Hepatic stellate cell (primary cell): ENCODE data around the gene FAM3C.

Experiments used
- DNase-seq: peaks from one replicate; pipeline ENCODE4 v3.0.0; 2011; ENCODE audit warnings: low spot score

Gene FAM3C

GRCh38 chr7:121410829-121411596, 14.9 kb upstream of the FAM3C start:
- no peak for DNase-seq

DNA sequence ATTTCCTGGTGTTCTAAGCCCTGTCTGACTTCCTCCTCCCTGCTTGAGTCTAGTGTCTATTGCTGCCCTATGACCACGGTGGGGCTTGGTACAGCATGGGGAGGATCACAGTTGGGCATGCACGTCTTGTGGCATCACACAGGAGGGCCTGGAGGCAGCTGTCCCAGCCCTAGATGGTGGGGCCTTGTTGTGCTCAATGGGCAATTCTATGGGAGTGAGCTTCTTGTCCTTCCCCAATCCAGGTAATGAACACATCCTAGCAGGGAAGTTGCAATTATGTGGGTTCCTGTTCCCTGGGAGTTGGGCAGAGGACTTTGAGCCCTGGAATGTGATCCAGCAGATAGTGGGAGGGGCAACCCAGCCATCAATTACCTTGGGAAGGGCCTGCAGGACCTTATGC, 10.8 kb upstream of the FAM3C start:
- no peak for DNase-seq

DNA sequence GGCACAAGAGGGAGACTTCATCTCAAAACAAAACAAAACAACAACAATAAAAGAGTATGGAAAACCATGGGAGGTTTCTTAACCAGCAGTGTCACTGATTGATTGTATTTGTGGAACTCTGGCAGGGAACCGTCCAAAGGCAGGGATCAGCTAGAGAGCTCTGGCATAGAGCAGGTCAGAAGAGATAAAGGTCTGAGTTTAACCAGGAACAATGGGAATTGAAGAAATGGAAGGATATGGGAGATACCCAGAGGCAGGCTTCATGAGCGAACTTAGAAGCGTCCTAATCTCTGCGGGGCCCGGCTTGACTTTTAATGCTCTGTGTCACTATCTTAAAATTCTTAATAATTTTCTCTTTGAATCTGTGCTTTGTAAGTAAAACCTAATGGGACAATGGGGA, 10.4 kb upstream of the FAM3C start:
- no peak for DNase-seq

GRCh38 chr7:121404348-121404747, 8.2 kb upstream of the FAM3C start:
- no peak for DNase-seq

DNA sequence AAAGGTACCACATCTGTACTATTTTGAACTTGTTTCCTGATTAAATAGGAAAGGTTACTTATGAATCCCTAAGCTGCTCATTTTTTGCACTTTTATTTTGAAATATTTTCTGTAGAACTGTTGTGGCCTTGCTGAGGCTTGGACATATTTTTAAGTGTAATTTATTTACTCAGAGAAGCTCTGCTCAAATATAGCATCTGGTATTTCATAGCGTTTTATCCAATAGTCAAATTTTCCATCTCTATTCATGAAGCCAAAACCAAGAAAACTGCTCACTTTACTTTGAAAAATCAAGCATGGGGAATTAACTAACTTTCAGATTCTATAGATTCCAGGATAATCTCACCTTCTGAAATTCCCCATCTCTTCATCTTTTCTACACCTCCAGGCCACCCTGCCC, 6.6 kb upstream of the FAM3C start:
- no peak for DNase-seq

DNA sequence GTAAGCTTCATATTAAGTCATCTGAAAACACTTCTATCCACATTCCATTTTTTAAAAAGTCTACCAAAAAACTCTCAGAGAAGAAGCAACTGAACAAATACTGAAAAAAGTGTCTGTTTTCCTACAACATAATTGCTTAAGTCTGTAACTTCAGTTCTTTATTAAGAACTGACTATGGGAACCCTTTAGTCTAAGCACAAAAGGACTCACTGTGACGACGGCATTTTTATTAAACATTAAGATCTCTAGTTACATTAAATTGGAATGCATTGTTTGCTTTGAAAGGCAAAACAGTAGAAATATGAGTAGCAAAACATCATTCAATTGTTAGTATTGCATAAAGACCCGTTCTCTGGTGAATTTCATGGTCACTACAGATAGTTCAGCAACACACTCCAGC, 5.8 kb upstream of the FAM3C start:
- no peak for DNase-seq

DNA sequence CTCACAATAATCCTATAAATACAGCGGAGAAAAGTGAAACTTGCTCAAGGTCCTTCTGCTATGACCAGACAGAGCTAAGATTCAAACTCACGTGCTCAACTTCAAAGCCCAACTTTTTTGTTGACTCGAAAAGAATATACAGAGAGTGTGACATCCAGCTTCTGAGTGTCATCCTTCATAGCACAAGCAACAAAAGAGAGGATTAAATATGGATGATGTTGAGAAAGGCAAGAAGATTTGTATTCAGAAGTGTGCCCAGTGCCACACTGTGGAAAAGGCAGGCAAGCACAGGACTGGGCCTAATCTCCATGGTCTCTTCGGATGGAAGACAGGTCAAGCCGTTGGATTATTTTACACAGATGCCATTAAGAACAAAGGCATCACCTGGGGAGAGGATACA, 2.1 kb upstream of the FAM3C start:
- DNase-seq, result no peak

DNA sequence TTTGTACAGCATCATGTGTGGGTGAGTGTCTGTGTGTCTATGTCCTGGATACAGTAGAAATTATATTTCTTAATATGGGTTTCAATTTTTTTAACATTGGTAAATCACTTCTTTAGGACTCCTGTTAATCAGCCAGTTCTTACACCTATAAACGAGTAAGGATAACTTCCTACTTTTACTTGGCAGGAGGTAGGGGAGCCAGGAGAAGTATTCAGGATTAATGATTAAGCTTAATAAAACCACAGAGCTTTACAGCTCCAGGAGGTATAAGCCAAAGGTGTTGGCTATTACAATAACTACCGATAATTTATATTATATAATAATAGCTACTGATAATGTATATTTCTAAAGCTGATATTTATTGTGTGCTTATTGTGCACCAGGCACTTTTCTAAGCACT, 1.7 kb upstream of the FAM3C start:
- no peak for DNase-seq

GRCh38 chr7:121397361-121397760, 1.3 kb upstream of the FAM3C start:
- no peak for DNase-seq

DNA sequence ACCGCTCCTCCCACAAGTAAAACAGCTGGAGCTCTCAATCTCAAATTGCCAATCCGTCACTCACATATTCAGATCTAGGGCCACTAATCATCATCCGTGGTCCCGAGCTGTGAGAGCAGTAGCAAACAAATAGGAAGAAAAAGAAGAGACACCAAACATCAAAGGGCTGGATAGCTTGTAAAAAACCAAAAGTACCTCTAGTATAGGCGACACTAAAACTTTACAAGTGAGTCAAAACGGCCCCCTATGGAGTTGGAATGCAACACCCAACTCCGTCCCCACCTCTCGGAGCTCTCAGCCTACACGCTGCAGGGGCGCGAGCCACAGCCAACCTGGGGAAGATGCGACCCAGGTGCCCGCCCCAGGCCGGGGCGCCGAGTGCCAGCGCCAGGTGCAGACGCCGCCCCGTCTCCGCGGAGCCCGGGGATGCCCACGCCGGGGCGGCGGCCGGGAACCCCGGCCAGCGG, 581 bp downstream of the FAM3C start:
- peak; percentile 9 for DNase-seq

DNA sequence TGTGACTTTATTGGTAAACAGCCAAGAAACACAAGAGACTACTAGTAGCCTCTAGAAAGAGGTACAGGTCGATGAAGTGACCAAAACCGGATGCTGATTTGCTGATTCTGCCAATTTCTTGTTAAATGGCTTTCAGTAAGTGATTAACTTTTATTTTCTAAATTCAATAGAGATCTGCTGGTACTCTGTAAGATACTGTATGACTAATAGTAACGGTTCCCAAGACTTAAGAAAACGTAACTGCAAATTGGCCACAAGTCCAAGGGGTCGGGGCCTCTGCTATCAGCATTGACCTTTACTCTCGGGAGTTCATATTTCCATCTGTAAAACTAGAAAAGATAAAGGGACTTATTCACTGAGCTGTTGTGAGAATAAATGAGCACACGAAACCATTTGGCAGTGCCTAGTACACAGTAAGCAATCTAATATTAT, 1.4 kb downstream of the FAM3C start:
- DNase-seq, result no peak

DNA sequence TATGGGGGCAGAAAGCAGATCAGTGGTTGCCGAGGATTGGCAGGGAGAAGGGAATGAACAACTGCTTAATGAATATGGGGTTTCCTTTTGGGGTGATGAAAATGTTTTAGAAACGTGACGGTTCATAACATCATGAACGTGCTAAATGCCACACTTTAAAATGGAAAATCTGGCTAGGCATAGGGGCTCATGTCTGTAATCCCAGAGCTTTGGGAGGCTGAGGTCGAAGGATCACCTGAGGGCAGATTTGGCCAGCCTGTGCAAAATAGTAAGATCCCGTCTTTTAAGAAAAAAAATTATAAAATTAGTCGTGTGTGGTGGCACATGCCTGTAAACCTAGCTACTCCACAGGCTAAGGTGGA, 3.1 kb downstream of the FAM3C start:
- DNase-seq, result no peak

DNA sequence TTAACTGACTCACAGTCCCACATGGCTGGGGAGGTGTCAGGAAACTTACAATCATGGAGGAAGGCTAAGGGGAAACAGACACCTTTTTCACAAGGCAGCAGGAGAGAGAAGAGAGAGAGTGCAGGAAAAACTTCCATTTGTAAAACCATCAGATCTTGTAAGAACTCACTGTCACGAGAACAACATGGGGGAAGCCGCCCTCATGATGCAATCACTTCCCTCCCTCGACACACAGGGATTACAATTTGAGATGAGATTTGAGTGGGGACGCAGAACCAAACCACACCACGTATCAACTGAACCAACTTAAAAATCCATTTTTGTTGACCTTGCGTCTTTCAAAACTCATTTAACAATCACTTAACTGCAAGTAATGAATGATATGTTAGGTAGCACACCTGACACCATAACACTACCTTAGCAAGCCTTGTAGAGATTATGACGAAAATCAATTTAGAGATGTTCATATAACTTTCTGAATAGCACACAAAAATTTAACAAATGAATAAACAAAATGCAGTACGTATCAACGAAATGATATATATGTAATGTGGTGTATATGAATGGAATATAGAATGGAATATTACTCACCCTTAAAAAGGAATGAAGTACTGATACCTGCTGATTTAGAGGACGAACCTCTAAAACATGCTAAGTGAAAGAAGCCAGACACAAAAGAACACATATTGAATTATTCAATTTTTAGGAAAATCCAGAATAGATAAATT, 3.7 kb downstream of the FAM3C start:
- DNase-seq, result no peak

- no peak for DNase-seq
Observed at GRCh38 chr7:121391686-121392085, 4.4 kb downstream of the FAM3C start.

DNA sequence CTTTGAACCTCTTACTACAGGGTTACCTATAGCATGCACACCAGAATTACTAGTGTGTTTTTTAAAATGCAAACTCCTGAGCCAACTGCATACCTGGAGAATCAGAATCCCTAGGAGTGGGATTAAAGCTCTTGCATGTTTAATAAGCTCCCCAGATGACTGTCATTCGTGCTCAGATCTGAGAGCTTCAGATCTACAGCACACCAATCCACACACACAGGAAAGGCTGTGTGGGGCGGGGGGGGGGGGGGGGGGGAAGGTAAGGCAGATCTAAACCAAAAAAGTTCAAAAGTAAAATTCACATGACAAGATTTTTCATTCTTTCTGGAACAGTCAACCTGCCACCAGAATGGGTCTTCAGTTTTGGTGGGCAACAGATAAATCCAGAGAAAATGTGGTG, 5.5 kb downstream of the FAM3C start:
- DNase-seq, result no peak

DNA sequence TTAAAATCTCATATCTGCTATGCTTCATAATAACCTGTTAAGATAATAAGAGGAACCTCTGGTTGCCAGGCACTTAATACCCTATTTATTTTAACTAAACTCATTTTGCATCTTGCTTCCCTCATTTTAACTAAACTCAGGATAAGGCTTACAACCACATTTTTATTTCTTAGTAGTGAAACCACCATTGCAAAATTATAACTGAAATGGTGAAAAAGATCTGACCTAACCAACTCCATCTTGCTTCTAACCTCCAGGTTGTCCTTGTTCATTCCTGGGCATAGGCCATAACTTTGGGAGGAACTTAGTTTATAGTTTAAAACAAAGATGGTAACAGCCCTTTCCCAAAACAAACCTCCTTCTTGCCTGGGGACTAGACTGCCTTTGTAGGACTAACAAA, 6.0 kb downstream of the FAM3C start:
- no peak for DNase-seq

GRCh38 chr7:121388950-121389349, 7.2 kb downstream of the FAM3C start:
- DNase-seq, result no peak

DNA sequence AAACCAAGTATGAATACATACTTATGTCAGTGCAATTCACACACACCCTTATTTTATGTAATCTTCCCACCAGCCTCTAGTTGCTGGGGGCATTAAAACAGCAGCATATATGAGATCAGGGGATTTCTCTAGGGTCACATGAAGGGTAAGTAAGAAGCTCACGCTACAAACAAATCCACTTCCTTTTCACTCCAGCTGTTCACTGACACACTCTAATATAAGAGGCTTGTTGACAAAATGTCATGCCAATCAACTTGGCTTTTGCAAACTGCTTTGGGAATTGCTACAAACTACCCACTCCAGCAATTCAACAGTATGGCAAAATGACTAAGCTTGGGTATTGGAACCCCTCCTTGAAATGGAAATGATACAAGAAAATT, 10.3 kb downstream of the FAM3C start:
- no peak for DNase-seq

GRCh38 chr7:121385056-121385799, 10.9 kb downstream of the FAM3C start:
- DNase-seq, result no peak

- no peak for DNase-seq
Observed at GRCh38 chr7:121384265-121384664, 11.8 kb downstream of the FAM3C start.

DNA sequence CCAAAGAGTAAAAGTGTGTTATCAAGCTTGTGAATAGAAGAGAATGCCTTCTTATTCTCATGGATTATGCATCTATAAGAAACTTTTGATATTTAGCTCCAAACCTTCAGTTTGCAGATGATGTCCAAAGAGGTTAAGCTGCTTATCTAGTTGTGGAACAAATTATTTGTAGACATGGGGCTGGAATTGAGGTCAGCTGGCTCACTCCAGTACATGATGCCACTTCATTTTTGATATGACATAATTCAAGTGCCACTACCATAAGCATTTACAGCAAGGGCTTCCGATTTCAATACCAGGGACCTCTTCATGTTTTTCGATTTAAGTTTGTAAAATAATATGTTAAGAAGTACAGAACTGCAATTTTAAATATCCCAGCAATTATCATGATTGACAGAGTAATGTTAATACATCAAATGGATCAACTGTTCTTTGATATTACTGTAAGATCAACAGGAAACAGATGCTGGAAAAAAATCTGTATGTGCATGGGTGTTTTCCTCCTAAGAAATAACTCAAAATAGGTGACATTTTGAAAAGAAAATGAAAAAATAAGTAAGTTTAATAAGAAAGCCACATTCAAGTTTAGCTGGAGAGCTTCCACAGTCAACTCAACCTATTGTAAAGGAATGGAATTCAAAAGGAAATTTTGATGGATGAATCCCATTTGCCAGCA, 12.7 kb downstream of the FAM3C start:
- DNase-seq, result no peak

DNA sequence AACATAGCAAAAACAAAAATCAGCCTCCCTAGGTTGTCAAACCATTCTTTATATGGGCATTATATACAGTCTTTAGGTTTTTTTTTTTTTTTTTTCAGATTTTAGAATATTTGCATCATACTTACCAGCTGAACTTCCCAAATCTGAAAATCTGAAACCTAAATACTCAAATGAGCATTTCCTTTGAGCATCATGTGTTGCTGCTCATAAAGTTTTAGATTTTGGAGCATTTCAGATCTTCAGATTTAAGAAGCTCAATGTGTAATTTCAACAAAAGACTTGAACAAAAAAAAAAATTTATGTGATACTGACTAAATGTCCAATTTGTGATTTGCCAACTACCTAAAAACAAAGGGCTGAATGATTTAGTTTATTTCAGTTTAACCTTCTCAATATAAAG, 13.6 kb downstream of the FAM3C start:
- no peak for DNase-seq

DNA sequence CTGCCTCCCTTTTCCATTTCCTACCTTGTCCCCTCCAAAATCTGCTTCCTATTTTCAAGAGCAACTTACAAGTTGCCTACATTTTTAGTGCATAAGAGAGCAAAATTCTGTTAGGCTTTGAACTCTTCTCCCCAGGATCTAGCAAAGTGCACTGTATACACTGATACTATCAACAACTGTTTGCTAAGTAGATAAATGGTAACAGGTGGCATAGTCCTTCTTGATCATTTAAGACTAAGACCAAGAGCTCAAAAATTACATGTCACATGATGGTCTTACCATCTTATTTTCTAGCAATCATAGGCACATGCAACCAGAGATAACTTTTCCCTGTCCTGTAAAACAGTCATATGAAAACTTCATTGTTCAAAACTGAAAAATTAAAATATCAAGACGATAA, 16.2 kb downstream of the FAM3C start:
- no peak for DNase-seq
